Type B pancreatic cell (in vitro differentiated cells): ENCODE data around the gene MYH16. TPM values are rescaled to one million over a fixed set of nuclear protein-coding genes. Genes with fewer than 3 reads are reported as not detected.
A peak's percentile ranks its signal among the peaks of the same experiment; 100 is the strongest.
"Not testable (repeated sequence)": the region's sequence is repeated elsewhere in the genome, so short reads cannot be mapped to it uniquely, and the experiment has no call there.

ENCODE experiments used
- DNase-seq: peaks from one replicate; pipeline ENCODE4 v3.0.0; 2021; ENCODE audit warnings: mixed read lengths; ENCODE audit not compliant: unreplicated experiment; ENCODE audit errors: extremely low spot score
- H3K27ac Mint-ChIP-seq: 2 replicates; pipeline ENCODE4 v1.8.0; 2021; ENCODE audit warnings: mild to moderate bottlenecking, mixed read lengths
- H3K27me3 Mint-ChIP-seq: 2 replicates; pipeline ENCODE4 v1.8.0; 2021; ENCODE audit warnings: mixed read lengths
- H3K36me3 Mint-ChIP-seq: 2 replicates; pipeline ENCODE4 v1.8.0; 2021; ENCODE audit warnings: mixed read lengths
- H3K4me1 Mint-ChIP-seq: one replicate; pipeline ENCODE4 v1.8.0; 2021; ENCODE audit warnings: mixed read lengths; ENCODE audit not compliant: unreplicated experiment
- H3K4me3 Mint-ChIP-seq: 2 replicates; pipeline ENCODE4 v1.8.0; 2021; ENCODE audit warnings: mild to moderate bottlenecking, mixed read lengths
- H3K9me3 Mint-ChIP-seq: 2 replicates; pipeline ENCODE4 v1.8.0; 2021; ENCODE audit warnings: mixed read lengths
- total RNA-seq: library from RNA; stranded (reverse); gene quantifications from 2 replicates; pipeline ENCODE4 v1.2.1, GENCODE V29; 2021; ENCODE audit warnings: low replicate concordance
- TF ChIP-seq, protein P1 (sequence below): fragments of 200-600 bp; sonication (generic); conservative IDR thresholded peaks from 2 replicates; pipeline ENCODE4 v1.5.0; 2021; ENCODE audit warnings: antibody characterized with exemption, mild to moderate bottlenecking

Gene MYH16
- total RNA-seq, 1 donor from 2014 or later = not detected

GRCh38 chr7:99289185-99289584 lies 16.5 kb downstream of the MYH16 start:
- no peak for DNase-seq
- TF ChIP-seq, protein P1, sequence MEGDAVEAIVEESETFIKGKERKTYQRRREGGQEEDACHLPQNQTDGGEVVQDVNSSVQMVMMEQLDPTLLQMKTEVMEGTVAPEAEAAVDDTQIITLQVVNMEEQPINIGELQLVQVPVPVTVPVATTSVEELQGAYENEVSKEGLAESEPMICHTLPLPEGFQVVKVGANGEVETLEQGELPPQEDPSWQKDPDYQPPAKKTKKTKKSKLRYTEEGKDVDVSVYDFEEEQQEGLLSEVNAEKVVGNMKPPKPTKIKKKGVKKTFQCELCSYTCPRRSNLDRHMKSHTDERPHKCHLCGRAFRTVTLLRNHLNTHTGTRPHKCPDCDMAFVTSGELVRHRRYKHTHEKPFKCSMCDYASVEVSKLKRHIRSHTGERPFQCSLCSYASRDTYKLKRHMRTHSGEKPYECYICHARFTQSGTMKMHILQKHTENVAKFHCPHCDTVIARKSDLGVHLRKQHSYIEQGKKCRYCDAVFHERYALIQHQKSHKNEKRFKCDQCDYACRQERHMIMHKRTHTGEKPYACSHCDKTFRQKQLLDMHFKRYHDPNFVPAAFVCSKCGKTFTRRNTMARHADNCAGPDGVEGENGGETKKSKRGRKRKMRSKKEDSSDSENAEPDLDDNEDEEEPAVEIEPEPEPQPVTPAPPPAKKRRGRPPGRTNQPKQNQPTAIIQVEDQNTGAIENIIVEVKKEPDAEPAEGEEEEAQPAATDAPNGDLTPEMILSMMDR = no peak
- no peak overlapping the region for H3K27ac Mint-ChIP-seq
- H3K27me3 Mint-ChIP-seq = no peaks in the 10 kb centered on the region
- no peaks in the 10 kb centered on the region for H3K36me3 Mint-ChIP-seq
- H3K4me1 Mint-ChIP-seq = no peaks in the 10 kb centered on the region
- no peaks in the 10 kb centered on the region for H3K9me3 Mint-ChIP-seq
- no peak overlapping the region for H3K4me3 Mint-ChIP-seq

GRCh38 chr7:99290148-99290547 lies 17.5 kb downstream of the MYH16 start:
- H3K27me3 Mint-ChIP-seq, H3K9me3 Mint-ChIP-seq, H3K4me1 Mint-ChIP-seq, DNase-seq, H3K4me3 Mint-ChIP-seq, H3K36me3 Mint-ChIP-seq, H3K27ac Mint-ChIP-seq: not testable (repeated sequence)

DNA sequence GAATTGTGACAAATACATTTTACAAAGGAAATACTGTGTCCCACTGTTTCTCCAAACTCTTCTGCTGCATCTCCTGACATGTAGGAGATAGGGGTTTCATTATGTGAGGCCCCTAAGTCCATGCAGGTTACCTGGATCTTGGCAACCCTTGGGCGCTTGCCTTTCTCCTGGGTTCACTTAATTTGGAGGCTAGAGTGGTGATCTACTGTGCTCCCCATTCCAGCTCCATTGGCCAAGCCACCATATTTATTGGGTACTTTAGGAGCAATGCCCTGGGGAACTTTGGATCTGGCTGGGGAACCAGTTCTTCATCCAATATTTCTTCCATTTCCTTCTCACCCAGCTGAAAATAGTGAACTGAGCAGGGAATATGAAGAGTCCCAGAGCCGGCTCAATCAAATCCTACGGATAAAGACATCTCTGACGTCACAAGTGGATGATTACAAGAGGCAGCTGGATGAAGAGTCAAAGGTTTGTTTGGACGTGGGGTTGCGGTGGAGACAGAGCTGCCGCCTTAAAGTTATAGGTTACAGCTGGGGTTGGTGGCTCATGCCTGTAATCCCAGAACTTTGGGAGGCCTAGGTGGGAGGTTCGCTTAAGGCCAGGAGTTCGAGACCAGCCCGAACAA lies 18.5 kb downstream of the MYH16 start:
- H3K36me3 Mint-ChIP-seq = no peaks in the 10 kb centered on the region
- H3K27me3 Mint-ChIP-seq = no peaks in the 10 kb centered on the region
- no peaks in the 10 kb centered on the region for H3K4me1 Mint-ChIP-seq
- TF ChIP-seq, protein P1 = no peak
- H3K27ac Mint-ChIP-seq = no peak overlapping the region
- H3K9me3 Mint-ChIP-seq = no peaks in the 10 kb centered on the region
- no peak overlapping the region for H3K4me3 Mint-ChIP-seq
- no peak for DNase-seq

GRCh38 chr7:99292127-99292526 lies 19.5 kb downstream of the MYH16 start:
- Mint-ChIP-seq H3K27ac (no peak overlapping the region), H3K36me3 (no peaks in the 10 kb centered on the region)

GRCh38 chr7:99293167-99293566 lies 20.5 kb downstream of the MYH16 start:
- no peak for DNase-seq
- no peaks in the 10 kb centered on the region for H3K4me1 Mint-ChIP-seq
- no peaks in the 10 kb centered on the region for H3K9me3 Mint-ChIP-seq
- TF ChIP-seq, protein P1 = no peak
- no peaks in the 10 kb centered on the region for H3K36me3 Mint-ChIP-seq
- H3K27ac Mint-ChIP-seq = peak overlapping the region; percentile 23
- no peaks in the 10 kb centered on the region for H3K27me3 Mint-ChIP-seq
- no peak overlapping the region for H3K4me3 Mint-ChIP-seq

More at GRCh38 chr7:99292127-99292526, 19.5 kb downstream of the MYH16 start:
- Mint-ChIP-seq H3K4me3 (no peak overlapping the region), H3K4me1 (no peaks in the 10 kb centered on the region), H3K27me3 (no peaks in the 10 kb centered on the region), H3K9me3 (no peaks in the 10 kb centered on the region)
- no peak for DNase-seq
- TF ChIP-seq, protein P1 = no peak

- DNase-seq = no peak
- Mint-ChIP-seq H3K9me3 (no peaks in the 10 kb centered on the region), H3K4me1 (no peaks in the 10 kb centered on the region), H3K4me3 (no peak overlapping the region), H3K36me3 (no peaks in the 10 kb centered on the region), H3K27ac (peak overlapping the region; percentile 23), H3K27me3 (no peaks in the 10 kb centered on the region)
- TF ChIP-seq, protein P1 = no peak
Measured at GRCh38 chr7:99293650-99294049, 21.0 kb downstream of the MYH16 start.
